ENCODE data around the gene MIP. TPM values are rescaled to one million over a fixed set of nuclear protein-coding genes. Genes with fewer than 3 reads are reported as not detected.

MIP gene
- total RNA-seq, 1 experiment from 2014 or later: not detected

DNA sequence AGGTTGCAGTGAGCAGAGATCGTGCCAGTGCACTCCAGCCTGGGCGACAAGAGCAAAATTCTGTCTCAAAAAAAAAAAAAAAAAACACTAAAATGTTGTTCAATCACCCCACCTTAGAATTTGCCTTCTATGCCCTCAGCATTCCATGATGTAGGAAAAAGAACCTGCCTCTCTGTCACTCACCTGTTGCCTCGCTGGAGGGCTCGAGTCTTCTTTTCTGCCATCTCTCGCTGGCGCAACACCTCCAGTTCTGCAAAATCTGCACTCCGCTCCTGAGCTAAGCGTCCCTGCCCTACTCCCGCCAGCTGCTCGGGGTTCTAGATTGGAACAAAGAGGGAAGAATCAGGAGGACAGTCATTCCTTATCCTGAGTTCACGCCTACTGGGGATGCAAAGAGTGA, 23.2 kb downstream of the MIP start:
- no TSS peak for BruUV-seq (replicated peaks)
- intact Hi-C loops (cut with micrococcal nuclease; ENCODE audit: unreplicated experiment): no loop called here
- Histone ChIP-seq H3K9me3 (ENCODE audit: low read depth, low read length, poor library complexity, severe bottlenecking) (no peaks in the 10 kb centered on the region), H3K36me3 (ENCODE audit: insufficient read depth, low read length, poor library complexity, severe bottlenecking) (peaks cover 50% of the 10 kb centered on the region), H3K4me3 (ENCODE audit: low read depth, low read length, poor library complexity, severe bottlenecking) (no peak overlapping the region), H3K4me1 (ENCODE audit: insufficient read depth, low read length, poor library complexity, severe bottlenecking) (no peaks in the 10 kb centered on the region), H3K27me3 (replicated peaks; ENCODE audit: insufficient read depth, low read depth, low read length, poor library complexity) (no peaks in the 10 kb centered on the region), H3K27ac (ENCODE audit: low read depth, low read length, poor library complexity, severe bottlenecking) (no peak overlapping the region)
- POLR2A ChIA-PET (ENCODE audit: low non-redundant PET): no interaction called here
- DNase-seq (ENCODE audit: low spot score): no peak
- CTCF ChIA-PET: no interaction called here
- no peak for TF ChIP-seq EZH2 (IDR thresholded peaks at IDR 0.05; ENCODE audit: borderline replicate concordance, low read depth, low read length, poor library complexity, severe bottlenecking)
- TF ChIP-seq, protein P1, sequence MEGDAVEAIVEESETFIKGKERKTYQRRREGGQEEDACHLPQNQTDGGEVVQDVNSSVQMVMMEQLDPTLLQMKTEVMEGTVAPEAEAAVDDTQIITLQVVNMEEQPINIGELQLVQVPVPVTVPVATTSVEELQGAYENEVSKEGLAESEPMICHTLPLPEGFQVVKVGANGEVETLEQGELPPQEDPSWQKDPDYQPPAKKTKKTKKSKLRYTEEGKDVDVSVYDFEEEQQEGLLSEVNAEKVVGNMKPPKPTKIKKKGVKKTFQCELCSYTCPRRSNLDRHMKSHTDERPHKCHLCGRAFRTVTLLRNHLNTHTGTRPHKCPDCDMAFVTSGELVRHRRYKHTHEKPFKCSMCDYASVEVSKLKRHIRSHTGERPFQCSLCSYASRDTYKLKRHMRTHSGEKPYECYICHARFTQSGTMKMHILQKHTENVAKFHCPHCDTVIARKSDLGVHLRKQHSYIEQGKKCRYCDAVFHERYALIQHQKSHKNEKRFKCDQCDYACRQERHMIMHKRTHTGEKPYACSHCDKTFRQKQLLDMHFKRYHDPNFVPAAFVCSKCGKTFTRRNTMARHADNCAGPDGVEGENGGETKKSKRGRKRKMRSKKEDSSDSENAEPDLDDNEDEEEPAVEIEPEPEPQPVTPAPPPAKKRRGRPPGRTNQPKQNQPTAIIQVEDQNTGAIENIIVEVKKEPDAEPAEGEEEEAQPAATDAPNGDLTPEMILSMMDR (conservative IDR thresholded peaks at IDR 0.05; ENCODE audit: low read depth, low read length): no peak

DNA sequence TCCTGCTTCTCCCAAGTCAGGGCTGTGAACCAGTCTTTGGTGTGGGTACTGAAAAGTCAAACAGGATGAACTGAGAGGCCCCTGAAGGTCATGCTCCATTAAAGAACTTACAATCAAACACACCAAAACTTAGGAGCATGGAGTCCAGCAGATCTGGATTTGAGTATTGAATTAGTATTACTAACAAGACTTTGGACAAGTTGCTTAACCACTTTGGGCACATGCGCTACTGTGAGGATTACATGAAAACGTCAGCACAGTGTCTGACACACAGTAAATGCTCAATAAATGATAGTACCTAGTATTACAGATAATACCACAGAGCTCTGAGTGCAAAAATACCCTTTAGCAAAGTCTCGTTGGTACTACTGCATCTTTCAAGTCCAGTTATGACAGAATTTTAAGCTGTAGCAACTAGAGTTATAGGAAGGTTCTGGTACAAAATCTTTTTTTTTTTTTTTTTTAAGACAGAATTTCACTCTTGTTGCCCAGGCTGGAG, 28.5 kb downstream of the MIP start:
- POLR2A ChIA-PET (ENCODE audit: low non-redundant PET): interaction anchor here (0.6 kb wide), 1 partner anchor 68 kb away, joined by 5 read pairs; no protein-coding TSS in a partner anchor

GRCh38 chr12:56425193-56425592, 29.3 kb downstream of the MIP start:
- Histone ChIP-seq H3K27me3 (replicated peaks; ENCODE audit: insufficient read depth, low read depth, low read length, poor library complexity) (no peaks in the 10 kb centered on the region), H3K9me3 (ENCODE audit: low read depth, low read length, poor library complexity, severe bottlenecking) (no peaks in the 10 kb centered on the region), H3K4me3 (ENCODE audit: low read depth, low read length, poor library complexity, severe bottlenecking) (no peak overlapping the region), H3K36me3 (ENCODE audit: insufficient read depth, low read length, poor library complexity, severe bottlenecking) (peaks cover 71% of the 10 kb centered on the region), H3K4me1 (ENCODE audit: insufficient read depth, low read length, poor library complexity, severe bottlenecking) (no peaks in the 10 kb centered on the region), H3K27ac (ENCODE audit: low read depth, low read length, poor library complexity, severe bottlenecking) (no peak overlapping the region)
- intact Hi-C loops (cut with micrococcal nuclease; ENCODE audit: unreplicated experiment): no loop called here
- TF ChIP-seq, protein P1 (conservative IDR thresholded peaks at IDR 0.05; ENCODE audit: low read depth, low read length): no peak
- ChIA-PET POLR2A (ENCODE audit: low non-redundant PET) (no interaction called here), CTCF (no interaction called here)
- no TSS peak for BruUV-seq (replicated peaks)
- no peak for DNase-seq (ENCODE audit: low spot score)

More for the DNA sequence above, 28.5 kb downstream of the MIP start:
- TF ChIP-seq, protein P1 (conservative IDR thresholded peaks at IDR 0.05; ENCODE audit: low read depth, low read length): no peak
- TF ChIP-seq EZH2 (IDR thresholded peaks at IDR 0.05; ENCODE audit: borderline replicate concordance, low read depth, low read length, poor library complexity, severe bottlenecking): no peak
- no peak overlapping the region for H3K27ac ChIP-seq (ENCODE audit: low read depth, low read length, poor library complexity, severe bottlenecking)
- CTCF ChIA-PET: no interaction called here
- no peaks in the 10 kb centered on the region for H3K9me3 ChIP-seq (ENCODE audit: low read depth, low read length, poor library complexity, severe bottlenecking)
- no peak overlapping the region for H3K4me3 ChIP-seq (ENCODE audit: low read depth, low read length, poor library complexity, severe bottlenecking)
- intact Hi-C loops (cut with micrococcal nuclease; ENCODE audit: unreplicated experiment): no loop called here
- BruUV-seq (replicated peaks): no TSS peak
- no peaks in the 10 kb centered on the region for H3K27me3 ChIP-seq (replicated peaks; ENCODE audit: insufficient read depth, low read depth, low read length, poor library complexity)
- H3K36me3 ChIP-seq (ENCODE audit: insufficient read depth, low read length, poor library complexity, severe bottlenecking): peaks cover 71% of the 10 kb centered on the region
- DNase-seq (ENCODE audit: low spot score): no peak
- H3K4me1 ChIP-seq (ENCODE audit: insufficient read depth, low read length, poor library complexity, severe bottlenecking): no peaks in the 10 kb centered on the region
